BLaER1 (cell line): ENCODE measurements around the gene HTR2A.

Experiments
- H3K27ac ChIP-seq: shearing (Covaris generic); formaldehyde crosslinking; 2 replicates; pipeline ENCODE4 v1.8.1; 2022
- H3K27me3 ChIP-seq: shearing (Covaris generic); formaldehyde crosslinking; 2 replicates; pipeline ENCODE4 v1.8.1; 2022
- H3K36me3 ChIP-seq: shearing (Covaris generic); formaldehyde crosslinking; 2 replicates; pipeline ENCODE4 v1.8.1; 2022
- H3K4me1 ChIP-seq: shearing (Covaris generic); formaldehyde crosslinking; 2 replicates; pipeline ENCODE4 v1.8.1; 2022
- H3K4me2 ChIP-seq: shearing (Covaris generic); formaldehyde crosslinking; 2 replicates; pipeline ENCODE4 v1.8.1; 2022
- H3K4me3 ChIP-seq: shearing (Covaris generic); formaldehyde crosslinking; 2 replicates; pipeline ENCODE4 v1.8.1; 2022
- H3K9ac ChIP-seq: shearing (Covaris generic); formaldehyde crosslinking; 2 replicates; pipeline ENCODE4 v1.8.1; 2022
- H3K9me3 ChIP-seq: shearing (Covaris generic); formaldehyde crosslinking; 2 replicates; pipeline ENCODE4 v1.8.1; 2022
- H4K20me1 ChIP-seq: shearing (Covaris generic); formaldehyde crosslinking; 2 replicates; pipeline ENCODE4 v1.8.1; 2022
- Cebpa-rat ChIP-seq: shearing (Covaris generic); IDR thresholded peaks from 2 replicates; pipeline ENCODE4 v1.8.1; 2022

HTR2A gene

DNA sequence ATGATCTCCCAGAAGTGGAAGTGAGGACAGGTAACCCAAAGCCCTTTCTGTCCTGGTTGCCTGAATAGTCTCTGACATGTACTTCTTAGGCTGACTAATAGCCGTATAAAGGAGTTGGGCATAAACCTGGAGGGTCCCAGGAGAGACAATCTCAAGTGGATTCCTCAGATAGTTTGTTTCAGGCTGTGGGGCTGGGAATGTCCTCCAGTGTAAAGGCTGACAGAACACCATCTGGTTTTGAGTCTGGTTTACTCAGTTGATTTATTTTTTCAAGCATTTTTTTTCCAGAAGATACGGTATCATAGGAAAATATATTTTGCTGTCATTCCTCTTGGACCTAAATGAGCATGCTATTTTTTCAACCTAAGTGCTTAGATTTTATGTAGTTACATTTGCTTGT is 15.2 kb downstream of the HTR2A start:
- no peak overlapping the region for H3K27ac ChIP-seq
- H3K27me3 ChIP-seq = no peaks in the 10 kb centered on the region

DNA sequence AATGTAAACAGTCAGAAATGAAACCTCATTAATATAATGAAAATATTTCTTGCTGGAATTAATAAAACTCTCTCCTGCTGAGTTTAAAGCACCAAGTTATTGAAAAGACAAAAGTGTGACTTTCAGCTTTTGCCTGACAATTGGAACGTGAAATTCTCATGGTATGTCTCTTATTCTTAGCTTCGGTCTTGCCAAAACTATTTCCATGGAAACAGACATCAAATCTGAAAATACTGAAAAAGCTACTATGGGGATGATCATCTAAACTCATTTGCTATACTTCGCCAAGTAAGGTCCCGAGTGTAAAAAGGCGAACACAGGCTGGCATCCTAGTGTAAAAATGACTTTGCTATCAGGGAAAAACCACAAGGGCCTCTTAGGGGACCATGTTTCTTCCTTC is 22.8 kb downstream of the HTR2A start:
- Histone ChIP-seq H3K9me3 (no peaks in the 10 kb centered on the region), H3K27me3 (no peaks in the 10 kb centered on the region), H3K4me1 (peaks cover 9% of the 10 kb centered on the region; the same call in 1 of the 2 replicates), H3K4me2 (no peak overlapping the region), H3K4me3 (no peak overlapping the region), H4K20me1 (no peaks in the 10 kb centered on the region), H3K36me3 (no peaks in the 10 kb centered on the region), H3K27ac (no peak overlapping the region), H3K9ac (no peak overlapping the region)
- no peak for TF ChIP-seq Cebpa-rat

More for the DNA sequence above, 15.2 kb downstream of the HTR2A start:
- Histone ChIP-seq H3K36me3 (no peaks in the 10 kb centered on the region), H3K9ac (no peak overlapping the region), H3K4me3 (no peak overlapping the region), H3K9me3 (no peaks in the 10 kb centered on the region), H3K4me1 (no peaks in the 10 kb centered on the region), H3K4me2 (no peak overlapping the region), H4K20me1 (no peaks in the 10 kb centered on the region)
- no peak for TF ChIP-seq Cebpa-rat

DNA sequence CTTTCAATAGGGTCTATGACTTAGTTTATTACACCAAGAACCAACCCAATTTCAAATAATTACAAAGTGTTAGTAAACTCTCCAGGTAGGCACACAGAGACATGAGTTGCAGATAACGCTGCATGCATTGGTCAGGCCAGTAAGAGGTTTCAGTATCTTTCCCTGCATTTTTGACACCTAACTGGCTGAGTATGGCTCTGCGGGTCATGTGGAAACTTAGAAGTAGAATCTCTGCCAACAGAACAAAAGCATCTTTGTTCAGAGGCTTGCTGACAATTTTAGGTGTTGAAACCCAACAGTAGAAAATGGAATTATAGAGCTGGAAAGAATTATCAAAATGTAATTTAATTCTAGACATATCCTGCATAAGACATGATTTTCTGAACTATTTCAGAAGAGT is 25.3 kb downstream of the HTR2A start:
- no peak for TF ChIP-seq Cebpa-rat
- no peak overlapping the region for H3K4me2 ChIP-seq
- no peaks in the 10 kb centered on the region for H3K36me3 ChIP-seq
- no peaks in the 10 kb centered on the region for H4K20me1 ChIP-seq
- H3K27ac ChIP-seq = no peak overlapping the region
- H3K4me1 ChIP-seq = peaks cover 9% of the 10 kb centered on the region; the same call in 1 of the 2 replicates
- no peaks in the 10 kb centered on the region for H3K9me3 ChIP-seq
- no peaks in the 10 kb centered on the region for H3K27me3 ChIP-seq
- H3K9ac ChIP-seq = no peak overlapping the region
- no peak overlapping the region for H3K4me3 ChIP-seq

DNA sequence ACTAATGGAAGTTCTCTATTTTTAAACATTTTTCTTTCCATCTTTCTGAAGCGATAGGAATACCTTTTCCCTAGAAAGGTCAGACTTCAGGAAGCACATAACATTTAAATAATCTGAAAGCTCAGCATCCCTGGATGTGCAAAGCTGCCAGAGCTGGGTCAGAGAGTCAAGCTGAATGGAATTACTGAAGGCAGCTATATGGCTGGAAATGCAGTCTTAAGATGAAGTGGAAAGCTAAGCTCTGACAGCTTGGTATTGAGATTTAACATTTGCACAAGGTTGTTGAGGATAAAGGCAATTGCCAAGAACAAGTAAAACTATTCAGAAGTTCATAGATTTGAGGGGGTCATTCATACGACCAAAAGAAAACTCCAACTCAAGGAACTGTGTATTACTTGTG is 28.8 kb downstream of the HTR2A start:
- no peak overlapping the region for H3K9ac ChIP-seq
- no peaks in the 10 kb centered on the region for H4K20me1 ChIP-seq
- H3K27me3 ChIP-seq = no peaks in the 10 kb centered on the region
- no peak overlapping the region for H3K4me2 ChIP-seq
- H3K4me3 ChIP-seq = no peak overlapping the region
- H3K27ac ChIP-seq = no peak overlapping the region
- no peak for TF ChIP-seq Cebpa-rat
- H3K36me3 ChIP-seq = no peaks in the 10 kb centered on the region
- peaks cover 3% of the 10 kb centered on the region; the same call in 1 of the 2 replicates for H3K4me1 ChIP-seq
- H3K9me3 ChIP-seq = no peaks in the 10 kb centered on the region

DNA sequence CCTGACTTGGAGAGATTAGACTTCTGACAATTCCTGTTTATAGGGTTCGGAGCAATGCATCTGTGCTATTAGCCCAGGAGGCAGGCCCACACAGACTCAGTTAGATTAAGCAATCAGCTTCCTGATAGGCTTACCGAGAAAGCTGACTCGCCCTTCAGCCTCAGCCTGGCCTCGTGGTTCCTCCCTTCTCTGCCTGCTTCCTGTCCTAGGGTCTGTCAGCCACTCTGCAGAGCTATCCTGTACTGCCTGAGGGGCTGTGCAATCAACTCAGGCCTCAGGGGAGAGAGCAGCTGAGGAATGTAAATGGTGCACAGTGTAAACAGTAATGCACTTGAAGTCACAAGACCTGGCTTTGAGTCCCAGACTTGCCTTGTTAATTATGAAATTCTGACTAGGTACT is 30.7 kb downstream of the HTR2A start:
- H3K4me3 ChIP-seq = no peak overlapping the region
- no peaks in the 10 kb centered on the region for H3K36me3 ChIP-seq
- peaks cover 23% of the 10 kb centered on the region for H3K4me1 ChIP-seq
- H3K4me2 ChIP-seq = no peak overlapping the region
- no peak overlapping the region for H3K9ac ChIP-seq
- no peaks in the 10 kb centered on the region for H3K9me3 ChIP-seq
- no peak overlapping the region for H3K27ac ChIP-seq
- no peaks in the 10 kb centered on the region for H3K27me3 ChIP-seq
- TF ChIP-seq Cebpa-rat = 0 out of 2 replicates have a peak, but pooled peaks have one; percentile 8
- no peaks in the 10 kb centered on the region for H4K20me1 ChIP-seq

DNA sequence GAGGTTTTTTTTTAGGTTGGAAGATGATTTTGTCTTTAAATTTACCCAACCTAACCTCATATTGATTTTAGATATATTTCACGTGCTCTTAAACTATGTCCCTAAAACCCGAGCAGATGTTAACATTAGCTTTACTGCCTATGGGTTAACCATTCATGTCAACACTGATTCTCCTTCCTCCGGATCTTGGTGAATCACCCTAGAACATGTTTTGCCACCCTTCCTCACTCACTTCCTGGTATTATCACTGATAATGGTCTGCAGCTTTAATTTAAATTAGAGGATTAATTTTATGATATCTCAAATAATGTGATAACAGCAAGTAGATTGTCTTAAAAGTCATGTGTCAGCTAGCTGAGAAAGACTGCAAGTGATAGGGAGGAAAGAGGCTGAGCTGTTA is 31.9 kb downstream of the HTR2A start:
- Histone ChIP-seq H3K36me3 (no peaks in the 10 kb centered on the region), H3K27ac (no peak overlapping the region), H3K4me1 (peaks cover 23% of the 10 kb centered on the region), H3K9ac (no peak overlapping the region), H3K27me3 (no peaks in the 10 kb centered on the region), H4K20me1 (no peaks in the 10 kb centered on the region), H3K9me3 (no peaks in the 10 kb centered on the region), H3K4me2 (no peak overlapping the region), H3K4me3 (no peak overlapping the region)
- no peak for TF ChIP-seq Cebpa-rat

DNA sequence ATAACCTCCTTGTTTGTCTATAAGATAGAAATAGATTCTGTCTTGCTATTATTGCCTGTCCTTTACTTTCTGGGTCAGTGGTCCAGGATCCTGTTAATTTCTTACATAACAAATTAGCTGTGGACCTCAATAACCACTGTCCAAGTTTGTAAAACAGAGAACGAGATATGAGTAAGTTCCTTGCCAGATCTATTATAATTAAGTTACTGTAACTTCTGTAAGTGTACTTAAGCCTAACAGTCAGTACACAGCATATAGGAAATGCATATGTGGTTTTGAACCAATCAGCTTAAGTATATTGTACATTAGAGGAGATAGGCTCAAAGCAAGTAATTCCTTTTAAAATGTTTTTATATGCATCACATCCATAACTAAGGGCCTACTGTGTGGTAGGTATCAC is 34.9 kb downstream of the HTR2A start:
- H3K4me2 ChIP-seq = peak overlapping the region; percentile 78
- no peak for TF ChIP-seq Cebpa-rat

DNA sequence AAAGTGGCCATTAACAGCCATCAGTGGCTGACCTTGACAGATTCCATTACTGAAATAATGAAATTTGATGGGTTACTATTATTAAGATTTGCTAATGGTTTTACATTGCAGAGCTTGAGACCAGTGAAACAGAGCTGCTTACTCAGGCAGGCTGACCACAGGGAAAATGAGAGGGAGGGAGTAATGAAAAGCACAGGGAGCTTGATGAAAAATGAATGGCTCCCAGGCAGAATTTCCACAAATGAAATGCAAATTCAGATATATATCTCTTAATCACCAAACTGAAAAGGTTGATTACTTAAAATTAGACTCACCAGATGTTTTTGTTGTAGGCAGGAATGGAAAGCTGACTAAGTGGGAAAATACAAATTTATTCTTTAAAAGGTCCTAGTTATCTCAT is 36.1 kb downstream of the HTR2A start:
- H3K4me3 ChIP-seq = no peak overlapping the region
- no peaks in the 10 kb centered on the region for H3K9me3 ChIP-seq
- peaks cover 23% of the 10 kb centered on the region for H3K4me1 ChIP-seq
- no peak overlapping the region for H3K9ac ChIP-seq
- no peaks in the 10 kb centered on the region for H3K27me3 ChIP-seq
- H3K4me2 ChIP-seq = no peak overlapping the region
- no peaks in the 10 kb centered on the region for H4K20me1 ChIP-seq
- TF ChIP-seq Cebpa-rat = no peak
- H3K36me3 ChIP-seq = no peaks in the 10 kb centered on the region
- no peak overlapping the region for H3K27ac ChIP-seq

More for the DNA sequence above, 34.9 kb downstream of the HTR2A start:
- H3K4me3 ChIP-seq = no peak overlapping the region
- no peaks in the 10 kb centered on the region for H3K9me3 ChIP-seq
- H3K4me1 ChIP-seq = peaks cover 23% of the 10 kb centered on the region
- no peaks in the 10 kb centered on the region for H3K27me3 ChIP-seq
- peak overlapping the region; percentile 42; the same call in 1 of the 2 replicates for H3K27ac ChIP-seq
- H3K9ac ChIP-seq = no peak overlapping the region
- H3K36me3 ChIP-seq = no peaks in the 10 kb centered on the region
- no peaks in the 10 kb centered on the region for H4K20me1 ChIP-seq

DNA sequence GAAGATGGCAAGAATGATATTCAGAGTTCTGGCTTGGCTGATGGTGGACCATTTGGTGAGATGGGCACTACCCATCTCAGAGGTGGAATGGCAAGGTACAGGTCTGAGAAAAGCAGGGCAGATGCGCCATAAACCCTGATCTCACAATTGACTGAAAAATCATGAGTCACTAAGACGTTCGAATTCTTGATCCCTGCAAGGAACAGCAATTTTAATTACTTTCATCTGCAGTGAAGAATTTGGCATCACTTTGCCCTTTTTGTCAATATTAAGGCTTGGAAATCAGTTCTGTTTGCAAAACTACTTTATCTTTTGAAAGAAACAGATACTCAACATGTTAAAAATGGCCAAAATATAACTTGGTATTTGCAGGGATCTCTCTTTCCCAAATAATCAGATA is 38.1 kb downstream of the HTR2A start:
- Histone ChIP-seq H3K9me3 (no peaks in the 10 kb centered on the region), H3K4me2 (no peak overlapping the region), H3K4me1 (peaks cover 23% of the 10 kb centered on the region), H3K36me3 (no peaks in the 10 kb centered on the region), H3K9ac (no peak overlapping the region), H3K27me3 (no peaks in the 10 kb centered on the region), H3K27ac (no peak overlapping the region), H4K20me1 (no peaks in the 10 kb centered on the region), H3K4me3 (no peak overlapping the region)
- no peak for TF ChIP-seq Cebpa-rat

DNA sequence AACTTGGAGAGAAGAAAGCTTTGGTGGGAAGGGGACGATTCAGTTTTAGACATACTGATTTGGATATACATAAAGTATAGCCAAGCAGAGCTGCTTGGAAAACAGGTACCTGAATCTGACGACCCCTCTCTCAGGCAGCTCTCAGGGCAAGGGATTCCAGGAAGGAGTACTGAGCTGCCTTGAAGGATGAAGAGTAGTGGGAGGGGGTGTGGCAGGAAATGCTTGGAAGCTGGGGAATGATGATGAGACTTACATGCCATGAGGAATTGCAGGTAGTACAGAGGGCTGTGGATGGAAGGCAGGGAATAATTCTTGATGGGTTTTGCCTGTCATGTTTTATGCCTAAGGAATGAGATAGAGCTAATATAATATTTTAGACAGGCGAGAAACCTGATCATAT is 38.7 kb downstream of the HTR2A start:
- no peak overlapping the region for H3K9ac ChIP-seq
- no peaks in the 10 kb centered on the region for H4K20me1 ChIP-seq
- no peak overlapping the region for H3K4me3 ChIP-seq
- H3K9me3 ChIP-seq = no peaks in the 10 kb centered on the region
- no peaks in the 10 kb centered on the region for H3K27me3 ChIP-seq
- no peak overlapping the region for H3K27ac ChIP-seq
- H3K4me2 ChIP-seq = no peak overlapping the region
- no peaks in the 10 kb centered on the region for H3K36me3 ChIP-seq
- no peak for TF ChIP-seq Cebpa-rat
- H3K4me1 ChIP-seq = peaks cover 20% of the 10 kb centered on the region

DNA sequence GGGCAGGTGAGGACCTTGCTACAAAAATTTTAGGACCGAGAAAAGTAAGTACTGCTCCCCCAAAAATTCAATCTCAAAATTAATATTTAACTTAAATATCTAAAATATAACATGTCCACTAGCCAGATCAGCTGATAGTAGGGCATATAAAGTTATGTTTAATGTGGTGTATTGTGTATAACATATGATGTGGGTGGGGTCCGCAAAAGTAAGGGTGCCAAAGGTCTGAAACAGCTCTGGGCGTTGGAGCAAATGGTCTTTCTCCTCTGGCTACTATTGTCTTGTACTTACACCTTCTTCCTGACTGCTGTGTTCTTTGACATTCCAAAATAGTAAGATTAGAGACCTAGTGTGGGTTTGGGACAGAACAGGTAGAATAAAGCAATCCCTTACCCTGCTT is 41.2 kb downstream of the HTR2A start:
- Histone ChIP-seq H3K9ac (no peak overlapping the region), H3K27ac (no peak overlapping the region), H3K4me3 (no peak overlapping the region), H3K36me3 (no peaks in the 10 kb centered on the region), H4K20me1 (no peaks in the 10 kb centered on the region), H3K9me3 (no peaks in the 10 kb centered on the region), H3K27me3 (no peaks in the 10 kb centered on the region), H3K4me1 (no peaks in the 10 kb centered on the region), H3K4me2 (no peak overlapping the region)
- TF ChIP-seq Cebpa-rat = no peak
